Caco-2 (cell line): ENCODE results near the gene TCEA3. TPM values are rescaled to one million over a fixed set of nuclear protein-coding genes. Genes with fewer than 3 reads are reported as not detected.

Experiments
- BruUV-seq: library from RNA; stranded (reverse); fragments of 400-500 nt; replicated peaks from 2 replicates; lab custom pipeline; 2021; lab: Mats Ljungman, UMichigan
- CTCF ChIA-PET: fragments of 300-600 bp; sonication (Branson Sonifier 250); formaldehyde crosslinking; loops from one replicate; lab custom pipeline; 2022; ENCODE audit warnings: antibody characterized with exemption; lab: Charles Lee
- POLR2A ChIA-PET: fragments of 300-600 bp; sonication (Branson Sonifier 250); formaldehyde crosslinking; loops from one replicate; lab custom pipeline; 2022; ENCODE audit warnings: antibody characterized with exemption; lab: Charles Lee
- DNase-seq, 2 experiments: peaks; one replicate each; pipeline versions ENCODE4 v3.0.0 to v3.0.0-alpha.2; 2020 to 2022
- H3K27me3 ChIP-seq: replicated peaks from 2 replicates; pipeline ENCODE4 v1.6.0; 2011; ENCODE audit warnings: low read length; ENCODE audit not compliant: control insufficient read depth, insufficient read depth
- H3K36me3 ChIP-seq: 2 replicates; pipeline ENCODE4 v1.5.1; 2011; ENCODE audit warnings: low read length; ENCODE audit not compliant: control insufficient read depth, insufficient read depth
- H3K4me1 ChIP-seq: fragments of 250-450 bp; sonication (Bioruptor Pico); 2 replicates; pipeline ENCODE4 v1.5.1; 2020; ENCODE audit warnings: mild to moderate bottlenecking
- H3K4me3 ChIP-seq: 2 replicates; pipeline ENCODE4 v1.5.1; 2011; ENCODE audit warnings: low read depth, mild to moderate bottlenecking, control low read depth, low read length
- H3K9me3 ChIP-seq: fragments of 250-450 bp; sonication (Bioruptor Pico); 2 replicates; pipeline ENCODE4 v1.5.1; 2020; ENCODE audit warnings: mild to moderate bottlenecking, moderate library complexity
- H3K27ac Mint-ChIP-seq: one replicate; pipeline ENCODE4 v1.8.0; 2022; ENCODE audit warnings: mixed read lengths; ENCODE audit not compliant: unreplicated experiment
- H3K27me3 Mint-ChIP-seq: one replicate; pipeline ENCODE4 v1.8.0; 2022; ENCODE audit warnings: mixed read lengths; ENCODE audit not compliant: insufficient read depth, unreplicated experiment
- H3K36me3 Mint-ChIP-seq: one replicate; pipeline ENCODE4 v1.8.0; 2022; ENCODE audit warnings: mild to moderate bottlenecking, mixed read lengths; ENCODE audit not compliant: insufficient read depth, unreplicated experiment
- H3K4me1 Mint-ChIP-seq: one replicate; pipeline ENCODE4 v1.8.0; 2022; ENCODE audit warnings: low read depth, mixed read lengths; ENCODE audit not compliant: unreplicated experiment
- H3K4me3 Mint-ChIP-seq: one replicate; pipeline ENCODE4 v1.8.0; 2022; ENCODE audit warnings: mild to moderate bottlenecking, moderate library complexity, mixed read lengths; ENCODE audit not compliant: unreplicated experiment
- H3K9me3 Mint-ChIP-seq: one replicate; pipeline ENCODE4 v1.8.0; 2022; ENCODE audit warnings: mixed read lengths; ENCODE audit not compliant: unreplicated experiment
- CTCF ChIP-seq, 2 experiments: fragments of 200-600 bp in 1 of 2; IDR thresholded peaks; 1 replicate in 1 of 2; 2 replicates in 1 of 2; pipeline versions ENCODE4 v1.5.1 to v1.8.0; 2011 to 2022; ENCODE audit warnings: antibody characterized with exemption in 1 of 2, control low read depth in 1 of 2, inconsistent platforms in 1 of 2, low read depth in 1 of 2, low read length in 1 of 2, mild to moderate bottlenecking in 1 of 2, moderate library complexity in 1 of 2; ENCODE audit not compliant: insufficient read depth in 1 of 2, severe bottlenecking in 1 of 2, unreplicated experiment in 1 of 2
- intact Hi-C: fragments of 100-400 bp; cut with micrococcal nuclease; formaldehyde crosslinking; loops from one replicate; pipeline ENCODE4 v1.10.0; 2022; ENCODE audit not compliant: unreplicated experiment
- total RNA-seq: library from RNA; stranded (reverse); gene quantifications from 2 replicates; pipeline ENCODE4 v1.2.3, GENCODE V29; 2022

Gene TCEA3
- total RNA-seq, 1 experiment from 2014 or later: 14.6 TPM

GRCh38 chr1:23472351-23473036 is 47.9 kb upstream of the TCEA3 start:
- DNase-seq: no peak
- TF ChIP-seq CTCF (IDR thresholded peaks at IDR 0.05; ENCODE audit: insufficient read depth in 1 of 2, low read depth in 1 of 2, low read length in 1 of 2, severe bottlenecking in 1 of 2, unreplicated experiment in 1 of 2): no peak
- Mint-ChIP-seq H3K4me1 (peaks cover 9% of the 10 kb centered on the region), H3K27ac (no peak overlapping the region), H3K4me3 (no peak overlapping the region), H3K27me3 (no peaks in the 10 kb centered on the region), H3K36me3 (peaks cover 5% of the 10 kb centered on the region), H3K9me3 (no peaks in the 10 kb centered on the region)
- POLR2A ChIA-PET: no interaction called here
- Histone ChIP-seq H3K9me3 (no peaks in the 10 kb centered on the region), H3K4me1 (0 out of 2 replicates have a peak, but pooled peaks cover 5% of the 10 kb centered on the region), H3K27me3 (no peaks in the 10 kb centered on the region), H3K4me3 (no peak overlapping the region), H3K36me3 (no peaks in the 10 kb centered on the region)
- intact Hi-C loops: no loop called here
- no TSS peak for BruUV-seq
- CTCF ChIA-PET: interaction anchor here (0.5 kb wide), 1 partner anchor 12 kb away, joined by 4 read pairs; the partner anchor contains the start of gene ASAP3

- H3K4me1 ChIP-seq: 0 out of 2 replicates have a peak, but pooled peaks cover 5% of the 10 kb centered on the region
- POLR2A ChIA-PET: no interaction called here
- no peak for TF ChIP-seq CTCF (IDR thresholded peaks at IDR 0.05; ENCODE audit: insufficient read depth in 1 of 2, low read depth in 1 of 2, low read length in 1 of 2, severe bottlenecking in 1 of 2, unreplicated experiment in 1 of 2)
- CTCF ChIA-PET: no interaction called here
- Mint-ChIP-seq H3K4me3 (no peak overlapping the region), H3K27ac (peak overlapping the region; percentile 70), H3K4me1 (peaks cover 9% of the 10 kb centered on the region), H3K36me3 (peaks cover 5% of the 10 kb centered on the region), H3K27me3 (no peaks in the 10 kb centered on the region), H3K9me3 (no peaks in the 10 kb centered on the region)
- no TSS peak for BruUV-seq
- no peak for DNase-seq
- intact Hi-C loops: no loop called here
- H3K36me3 ChIP-seq: no peaks in the 10 kb centered on the region
- H3K4me3 ChIP-seq: no peak overlapping the region
- no peaks in the 10 kb centered on the region for H3K9me3 ChIP-seq
- H3K27me3 ChIP-seq: no peaks in the 10 kb centered on the region
These were observed 47.0 kb upstream of the TCEA3 start for GRCh38 chr1:23471473-23472075.

- no peaks in the 10 kb centered on the region for H3K9me3 ChIP-seq
- Mint-ChIP-seq H3K4me1 (peaks cover 9% of the 10 kb centered on the region), H3K9me3 (no peaks in the 10 kb centered on the region), H3K4me3 (no peak overlapping the region), H3K27me3 (no peaks in the 10 kb centered on the region), H3K27ac (peak overlapping the region; percentile 70), H3K36me3 (peaks cover 5% of the 10 kb centered on the region)
- TF ChIP-seq CTCF (IDR thresholded peaks at IDR 0.05; ENCODE audit: insufficient read depth in 1 of 2, low read depth in 1 of 2, low read length in 1 of 2, severe bottlenecking in 1 of 2, unreplicated experiment in 1 of 2): no peak
- no peaks in the 10 kb centered on the region for H3K36me3 ChIP-seq
- H3K4me3 ChIP-seq: no peak overlapping the region
- POLR2A ChIA-PET: interaction anchor here (0.6 kb wide), 1 partner anchor 14 kb away, joined by 5 read pairs; the partner anchor contains the start of gene ASAP3
- no peaks in the 10 kb centered on the region for H3K27me3 ChIP-seq
- CTCF ChIA-PET: no interaction called here
- H3K4me1 ChIP-seq: 0 out of 2 replicates have a peak, but pooled peaks cover 5% of the 10 kb centered on the region
- intact Hi-C loops: no loop called here
- DNase-seq: no peak
- BruUV-seq: no TSS peak
These were observed 45.9 kb upstream of the TCEA3 start for GRCh38 chr1:23470282-23471070.
